Measurements from ENCODE around the gene FARSA.
"Not testable (repeated sequence)": the region's sequence is repeated elsewhere in the genome, so short reads cannot be mapped to it uniquely, and the experiment has no call there.

The FARSA gene

DNA sequence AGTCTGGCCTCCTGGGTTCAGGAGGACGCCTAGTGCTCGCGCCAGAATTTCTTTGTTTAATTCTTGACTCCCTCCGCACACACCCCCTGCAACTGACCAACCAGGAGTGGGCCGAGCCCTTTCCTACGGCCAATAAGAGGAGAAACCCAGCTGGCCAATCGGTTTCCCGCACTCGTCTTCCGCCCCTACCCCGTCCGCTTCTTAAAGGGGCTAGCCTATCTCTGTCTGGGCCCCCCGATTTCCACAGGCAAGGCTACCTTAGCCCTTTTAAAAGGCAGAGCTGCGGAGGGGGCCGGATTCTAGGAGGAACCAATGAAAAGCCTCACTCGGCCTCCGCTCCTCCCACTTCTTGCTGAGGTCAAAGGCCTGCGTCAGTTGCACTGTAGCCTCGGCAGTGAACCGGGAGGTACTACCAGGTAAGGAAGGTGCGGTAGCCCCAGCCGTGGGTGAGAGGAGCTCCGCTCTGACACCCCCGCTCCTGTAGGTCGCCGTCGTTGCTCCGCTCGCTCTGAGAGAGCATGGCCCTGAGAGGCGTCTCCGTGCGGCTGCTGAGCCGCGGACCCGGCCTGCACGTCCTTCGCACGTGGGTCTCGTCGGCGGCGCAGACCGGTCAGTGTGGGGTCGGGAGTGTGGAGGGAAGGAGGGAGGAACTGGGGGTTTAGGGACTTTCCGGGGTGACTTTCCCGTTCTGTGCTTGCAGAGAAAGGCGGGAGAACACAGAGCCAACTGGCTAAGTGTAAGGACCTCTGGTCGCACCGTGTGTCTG is 42.5 kb downstream of the FARSA start, which contains the start of gene GCDH:
Gene GCDH, plus strand, starts transcription at position 374 of the 766 bp plus-strand sequence. Its CDS starts 145 bp downstream, at position 519.
- peaks cover 38% of the 10 kb centered on the region for H3K27me3 Mint-ChIP-seq (ENCODE audit: low read depth)
- no peaks in the 10 kb centered on the region for H3K9me3 Mint-ChIP-seq
- H3K4me3 Mint-ChIP-seq: peak within 1 kb of the TSS; percentile 95 to 96 (median 95)
- H3K27ac Mint-ChIP-seq: peak within 1 kb of the TSS in 2 of 3 experiments; percentile 78 to 90
- peaks cover 15% of the 10 kb centered on the region for H3K4me1 Mint-ChIP-seq
- H3K36me3 Mint-ChIP-seq (ENCODE audit: low read depth): peaks cover 8% of the 10 kb centered on the region
- TF ChIP-seq, protein P1, sequence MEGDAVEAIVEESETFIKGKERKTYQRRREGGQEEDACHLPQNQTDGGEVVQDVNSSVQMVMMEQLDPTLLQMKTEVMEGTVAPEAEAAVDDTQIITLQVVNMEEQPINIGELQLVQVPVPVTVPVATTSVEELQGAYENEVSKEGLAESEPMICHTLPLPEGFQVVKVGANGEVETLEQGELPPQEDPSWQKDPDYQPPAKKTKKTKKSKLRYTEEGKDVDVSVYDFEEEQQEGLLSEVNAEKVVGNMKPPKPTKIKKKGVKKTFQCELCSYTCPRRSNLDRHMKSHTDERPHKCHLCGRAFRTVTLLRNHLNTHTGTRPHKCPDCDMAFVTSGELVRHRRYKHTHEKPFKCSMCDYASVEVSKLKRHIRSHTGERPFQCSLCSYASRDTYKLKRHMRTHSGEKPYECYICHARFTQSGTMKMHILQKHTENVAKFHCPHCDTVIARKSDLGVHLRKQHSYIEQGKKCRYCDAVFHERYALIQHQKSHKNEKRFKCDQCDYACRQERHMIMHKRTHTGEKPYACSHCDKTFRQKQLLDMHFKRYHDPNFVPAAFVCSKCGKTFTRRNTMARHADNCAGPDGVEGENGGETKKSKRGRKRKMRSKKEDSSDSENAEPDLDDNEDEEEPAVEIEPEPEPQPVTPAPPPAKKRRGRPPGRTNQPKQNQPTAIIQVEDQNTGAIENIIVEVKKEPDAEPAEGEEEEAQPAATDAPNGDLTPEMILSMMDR (IDR thresholded peaks at IDR 0.05; ENCODE audit: unreplicated experiment in 3 of 3): no peak

DNA sequence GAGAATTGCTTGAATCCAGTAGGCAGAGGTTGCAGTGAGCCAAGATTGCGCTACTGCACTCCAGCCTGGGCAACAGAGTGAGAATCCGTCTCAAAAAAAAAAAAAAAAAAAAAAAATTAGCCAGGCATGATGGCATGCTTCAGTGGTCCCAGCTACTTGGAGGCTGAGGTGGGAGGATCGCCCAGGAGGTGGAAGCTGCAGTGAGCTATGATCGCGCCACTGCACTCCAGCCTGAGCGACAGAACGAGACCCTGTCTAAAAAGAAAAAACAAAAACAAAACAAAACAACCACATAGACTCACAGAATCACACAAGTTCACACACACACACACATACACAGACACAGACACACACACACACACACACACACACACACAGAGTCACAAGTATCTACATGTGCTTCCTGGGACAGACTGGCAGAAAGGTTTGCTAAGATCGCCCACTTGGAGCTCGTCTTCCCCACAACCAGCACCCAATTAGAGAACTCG is 43.2 kb downstream of the FARSA start:
- not testable (repeated sequence) for H3K9me3 Mint-ChIP-seq; H3K36me3 Mint-ChIP-seq (ENCODE audit: low read depth)
- H3K4me1 Mint-ChIP-seq: peaks cover 15% of the 10 kb centered on the region
- peak overlapping the region; percentile 95 to 96 (median 95) for H3K4me3 Mint-ChIP-seq
- H3K27me3 Mint-ChIP-seq (ENCODE audit: low read depth): peaks cover 40% of the 10 kb centered on the region
- H3K27ac Mint-ChIP-seq: peak overlapping the region in 2 of 3 experiments; percentile 78 to 90

DNA sequence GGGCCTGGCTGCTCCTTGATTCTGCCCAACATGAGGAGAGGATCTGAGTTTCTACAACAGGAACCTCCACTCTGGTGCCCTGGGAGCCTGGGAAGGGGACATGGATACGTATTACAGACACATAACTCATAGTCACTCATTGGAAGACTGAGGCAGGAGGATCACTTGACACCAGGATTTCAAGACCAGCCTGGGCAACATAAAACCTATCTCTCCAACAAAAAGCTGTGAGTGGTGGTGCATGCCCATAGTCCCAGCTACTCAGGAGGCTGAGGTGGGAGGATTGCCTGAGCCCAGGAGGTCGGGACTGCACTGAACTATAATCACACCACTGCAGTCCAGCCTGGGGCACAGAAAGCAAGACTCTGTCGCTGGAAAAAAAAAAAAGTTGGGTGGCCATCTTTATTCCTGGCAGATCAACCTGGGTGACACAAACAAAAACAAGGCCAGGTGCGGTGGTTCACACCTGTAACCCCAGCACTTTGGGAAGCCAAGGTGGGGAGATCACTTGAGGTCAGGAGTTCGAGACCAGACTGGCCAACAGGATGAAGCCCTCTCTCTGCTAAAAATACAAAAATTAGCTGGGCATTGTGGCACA is 45.4 kb downstream of the FARSA start:
- Mint-ChIP-seq H3K9me3 (peaks cover 3% of the 10 kb centered on the region), H3K27me3 (ENCODE audit: low read depth) (peaks cover 60% of the 10 kb centered on the region), H3K27ac (no peak overlapping the region), H3K4me3 (no peak overlapping the region), H3K4me1 (peaks cover 15% of the 10 kb centered on the region), H3K36me3 (ENCODE audit: low read depth) (no peaks in the 10 kb centered on the region)
- TF ChIP-seq, protein P1 (IDR thresholded peaks at IDR 0.05; ENCODE audit: unreplicated experiment in 3 of 3): no peak

DNA sequence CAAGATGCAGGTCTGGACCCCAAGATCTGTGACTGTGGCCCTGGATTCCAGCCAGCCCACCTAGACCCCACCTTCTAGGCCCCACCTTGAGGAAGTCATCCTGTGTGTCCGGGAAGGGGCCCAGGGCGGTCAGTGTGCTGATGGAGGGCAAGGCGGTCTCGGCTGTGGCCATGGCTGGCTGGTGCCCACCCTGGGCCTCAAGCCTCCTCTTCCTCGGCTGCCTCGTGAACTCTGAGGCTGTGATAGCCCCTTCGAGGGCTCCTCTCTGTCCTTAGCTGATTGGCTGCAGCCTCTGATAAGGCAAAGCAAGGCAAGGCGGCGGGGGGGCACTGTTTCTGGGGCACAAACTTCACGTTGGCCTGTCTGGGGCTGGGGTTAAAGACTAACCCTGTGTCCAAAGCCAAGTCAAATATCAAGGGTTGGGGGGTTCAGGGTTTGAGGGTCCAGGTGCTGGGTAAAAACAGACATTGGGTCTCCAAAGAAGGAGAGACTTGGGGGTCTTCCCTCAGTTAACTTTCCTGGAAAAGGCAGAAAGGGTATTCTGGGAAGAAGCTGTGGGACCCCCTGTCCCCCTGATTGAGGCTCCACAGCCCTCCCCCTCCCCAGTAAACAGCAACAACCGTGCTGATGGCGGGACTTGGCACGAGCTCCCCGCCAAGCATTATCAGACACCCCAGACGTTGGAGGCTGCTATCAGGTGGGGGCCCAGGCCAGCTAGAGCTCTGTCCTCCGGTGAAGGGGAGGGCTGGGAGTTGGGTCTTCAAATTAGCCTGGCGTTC is 46.4 kb downstream of the FARSA start, which contains the start of gene KLF1:
Gene KLF1, minus strand, starts transcription at position 233 of the 779 bp plus-strand sequence. Its CDS starts 61 bp downstream, at position 172.
- Mint-ChIP-seq H3K27me3 (ENCODE audit: low read depth) (peaks cover 67% of the 10 kb centered on the region), H3K4me3 (peak within 1 kb of the TSS; percentile 35 to 74 (median 55)), H3K4me1 (peaks cover 15% of the 10 kb centered on the region), H3K27ac (no peak within 1 kb of the TSS), H3K9me3 (peaks cover 3% of the 10 kb centered on the region), H3K36me3 (ENCODE audit: low read depth) (no peaks in the 10 kb centered on the region)
- TF ChIP-seq, protein P1 (IDR thresholded peaks at IDR 0.05; ENCODE audit: unreplicated experiment in 3 of 3): no peak

DNA sequence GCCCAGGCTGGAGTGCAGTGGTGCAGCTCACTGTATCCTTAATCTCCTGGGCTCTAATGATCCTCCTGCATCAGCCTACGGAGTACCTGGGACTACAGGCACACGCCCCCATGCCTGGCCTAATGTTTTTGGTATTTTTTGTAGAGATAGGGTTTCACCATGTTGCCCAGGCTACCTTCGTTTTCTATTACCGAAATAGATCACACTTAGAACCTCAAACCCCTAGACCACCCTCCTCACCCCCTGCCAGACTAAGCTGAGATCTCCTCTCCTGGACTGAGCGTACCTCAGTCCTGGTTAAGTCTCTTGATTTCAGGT is 46.9 kb downstream of the FARSA start:
- peaks cover 3% of the 10 kb centered on the region for H3K9me3 Mint-ChIP-seq
- H3K4me1 Mint-ChIP-seq: peaks cover 15% of the 10 kb centered on the region
- peaks cover 67% of the 10 kb centered on the region for H3K27me3 Mint-ChIP-seq (ENCODE audit: low read depth)
- TF ChIP-seq, protein P1 (IDR thresholded peaks at IDR 0.05; ENCODE audit: unreplicated experiment in 3 of 3): no peak
- H3K27ac Mint-ChIP-seq: no peak overlapping the region
- peak overlapping the region; percentile 35 to 74 (median 55) for H3K4me3 Mint-ChIP-seq
- no peaks in the 10 kb centered on the region for H3K36me3 Mint-ChIP-seq (ENCODE audit: low read depth)

All from nephron (organoid).